SK-N-SH treated with all-trans-retinoic acid at 6 μM for 48 hours (cell line): Measurements from ENCODE around the gene LMF1.

ENCODE experiments used
- ATAC-seq: fragments of 200-7000 bp; cut with Tn5 transposase; 3 replicates; pipeline ENCODE4 v1.9.1; 2020; ENCODE audit warnings: mild to moderate bottlenecking, moderate library complexity
- ARNTL ChIP-seq: fragments of 450-650 bp; formaldehyde crosslinking; IDR thresholded peaks from 2 replicates; pipeline ENCODE4 v1.5.0; 2020; ENCODE audit warnings: low read depth, mild to moderate bottlenecking, moderate library complexity, borderline replicate concordance
- BACH2 ChIP-seq: fragments of 250-450 bp; sonication (Bioruptor Pico); IDR thresholded peaks from 2 replicates; pipeline ENCODE4 v1.9.0; 2021; ENCODE audit warnings: mild to moderate bottlenecking, borderline replicate concordance
- CSDC2 ChIP-seq: fragments of 250-450 bp; sonication (Bioruptor Pico); IDR thresholded peaks from 2 replicates; pipeline ENCODE4 v1.5.0; 2020; ENCODE audit warnings: mild to moderate bottlenecking, moderate library complexity
- ESRRG ChIP-seq: fragments of 250-450 bp; sonication (Bioruptor Pico); IDR thresholded peaks from 2 replicates; pipeline ENCODE4 v1.6.1; 2021; ENCODE audit warnings: mild to moderate bottlenecking
- GLIS3 ChIP-seq: fragments of 250-450 bp; sonication (Bioruptor Pico); IDR thresholded peaks from 2 replicates; pipeline ENCODE4 v1.5.0; 2020; ENCODE audit warnings: mild to moderate bottlenecking, moderate library complexity
- OSR1 ChIP-seq: fragments of 250-450 bp; sonication (Bioruptor Pico); IDR thresholded peaks from 2 replicates; pipeline ENCODE4 v1.8.0; 2022; ENCODE audit warnings: moderate library complexity, mild to moderate bottlenecking, inconsistent platforms
- PPARA ChIP-seq: fragments of 250-450 bp; sonication (Bioruptor Pico); IDR thresholded peaks from 2 replicates; pipeline ENCODE4 v1.5.0; 2020; ENCODE audit warnings: mild to moderate bottlenecking, borderline replicate concordance
- RARB ChIP-seq: fragments of 250-450 bp; sonication (Bioruptor Pico); IDR thresholded peaks from 2 replicates; pipeline ENCODE4 v1.8.0; 2021; ENCODE audit warnings: mild to moderate bottlenecking, moderate library complexity
- SNAI2 ChIP-seq: fragments of 250-450 bp; sonication (Bioruptor Pico); IDR thresholded peaks from 2 replicates; pipeline ENCODE4 v1.5.0; 2020; ENCODE audit warnings: mild to moderate bottlenecking, moderate library complexity
- TCF4 ChIP-seq: fragments of 250-450 bp; sonication (Bioruptor Pico); IDR thresholded peaks from 2 replicates; pipeline ENCODE4 v1.8.0; 2021; ENCODE audit warnings: mild to moderate bottlenecking, moderate library complexity, borderline replicate concordance
- TOX ChIP-seq: fragments of 250-450 bp; sonication (Bioruptor Pico); IDR thresholded peaks from 2 replicates; pipeline ENCODE4 v1.8.0; 2021; ENCODE audit warnings: mild to moderate bottlenecking, moderate library complexity, borderline replicate concordance
- ZC3H10 ChIP-seq: fragments of 250-450 bp; sonication (Bioruptor Pico); IDR thresholded peaks from 2 replicates; pipeline ENCODE4 v1.5.1; 2021; ENCODE audit warnings: mild to moderate bottlenecking, moderate library complexity
- ZFP3 ChIP-seq: fragments of 250-450 bp; sonication (Bioruptor Pico); IDR thresholded peaks from 2 replicates; pipeline ENCODE4 v1.5.0; 2020; ENCODE audit warnings: mild to moderate bottlenecking, moderate library complexity
- ZNF565 ChIP-seq: fragments of 450-650 bp; formaldehyde crosslinking; conservative IDR thresholded peaks from 2 replicates; pipeline ENCODE4 v1.5.0; 2020; ENCODE audit warnings: low read depth, mild to moderate bottlenecking, moderate library complexity
- ZNF70 ChIP-seq: fragments of 450-650 bp; formaldehyde crosslinking; IDR thresholded peaks from 2 replicates; pipeline ENCODE4 v1.5.0; 2020; ENCODE audit warnings: mild to moderate bottlenecking, moderate library complexity
- ZNF8 ChIP-seq: fragments of 450-650 bp; formaldehyde crosslinking; IDR thresholded peaks from 2 replicates; pipeline ENCODE4 v1.5.0; 2020; ENCODE audit warnings: mild to moderate bottlenecking, moderate library complexity
- TF ChIP-seq, protein P1 (sequence below): fragments of 250-450 bp; sonication (Bioruptor Pico); IDR thresholded peaks from 2 replicates; pipeline ENCODE4 v1.8.0; 2020; ENCODE audit warnings: mild to moderate bottlenecking, moderate library complexity, borderline replicate concordance
- TF ChIP-seq, protein P2 (sequence below): fragments of 250-450 bp; sonication (Bioruptor Pico); IDR thresholded peaks from 2 replicates; pipeline ENCODE4 v1.8.0; 2021; ENCODE audit warnings: low read depth, mild to moderate bottlenecking, moderate library complexity, borderline replicate concordance
- TF ChIP-seq, protein P3 (sequence below): fragments of 250-450 bp; sonication (Bioruptor Pico); IDR thresholded peaks from 2 replicates; pipeline ENCODE4 v1.5.1; 2021; ENCODE audit warnings: mild to moderate bottlenecking, moderate library complexity
- TF ChIP-seq, protein P4 (sequence below): fragments of 250-450 bp; sonication (Bioruptor Pico); IDR thresholded peaks from 2 replicates; pipeline ENCODE4 v1.5.0; 2020; ENCODE audit warnings: mild to moderate bottlenecking, moderate library complexity
- TF ChIP-seq, protein P5 (sequence below): fragments of 250-450 bp; sonication (Bioruptor Pico); IDR thresholded peaks from 2 replicates; pipeline ENCODE4 v1.5.1; 2020; ENCODE audit warnings: low read depth, mild to moderate bottlenecking, moderate library complexity

The LMF1 gene

DNA sequence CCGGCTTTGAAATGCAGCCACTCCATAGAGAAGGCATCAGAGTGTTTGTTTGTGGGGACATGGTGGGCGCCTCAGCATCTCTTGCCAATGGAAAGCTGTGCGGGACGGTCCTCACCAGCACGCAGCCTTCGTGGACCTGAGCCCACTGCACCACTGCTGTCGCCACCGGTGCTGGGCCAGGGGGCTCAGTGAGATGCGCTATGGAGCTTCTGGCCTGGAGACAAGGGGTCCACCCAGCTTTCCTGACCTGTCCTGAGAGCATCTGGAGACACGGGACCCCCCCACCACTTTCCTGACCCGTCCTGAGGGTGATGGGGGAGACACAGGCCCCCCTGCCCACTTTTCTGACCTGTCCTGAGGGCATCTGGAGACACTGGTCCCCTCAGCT, 79.4 kb downstream of the LMF1 start (continued):
- TF ChIP-seq, protein P1, sequence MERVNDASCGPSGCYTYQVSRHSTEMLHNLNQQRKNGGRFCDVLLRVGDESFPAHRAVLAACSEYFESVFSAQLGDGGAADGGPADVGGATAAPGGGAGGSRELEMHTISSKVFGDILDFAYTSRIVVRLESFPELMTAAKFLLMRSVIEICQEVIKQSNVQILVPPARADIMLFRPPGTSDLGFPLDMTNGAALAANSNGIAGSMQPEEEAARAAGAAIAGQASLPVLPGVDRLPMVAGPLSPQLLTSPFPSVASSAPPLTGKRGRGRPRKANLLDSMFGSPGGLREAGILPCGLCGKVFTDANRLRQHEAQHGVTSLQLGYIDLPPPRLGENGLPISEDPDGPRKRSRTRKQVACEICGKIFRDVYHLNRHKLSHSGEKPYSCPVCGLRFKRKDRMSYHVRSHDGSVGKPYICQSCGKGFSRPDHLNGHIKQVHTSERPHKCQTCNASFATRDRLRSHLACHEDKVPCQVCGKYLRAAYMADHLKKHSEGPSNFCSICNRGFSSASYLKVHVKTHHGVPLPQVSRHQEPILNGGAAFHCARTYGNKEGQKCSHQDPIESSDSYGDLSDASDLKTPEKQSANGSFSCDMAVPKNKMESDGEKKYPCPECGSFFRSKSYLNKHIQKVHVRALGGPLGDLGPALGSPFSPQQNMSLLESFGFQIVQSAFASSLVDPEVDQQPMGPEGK (CRISPR knock-in tag), result no peak
- no peak for TF ChIP-seq ZNF565 (CRISPR knock-in tag)
- no peak for TF ChIP-seq OSR1 (CRISPR knock-in tag)
- no peak for TF ChIP-seq CSDC2 (CRISPR knock-in tag)
- TF ChIP-seq TOX (CRISPR knock-in tag), result no peak
- TF ChIP-seq TCF4 (CRISPR knock-in tag), result no peak
- no peak for TF ChIP-seq BACH2 (CRISPR knock-in tag)
- no peak for TF ChIP-seq RARB (CRISPR knock-in tag)
- no peak for TF ChIP-seq GLIS3 (CRISPR knock-in tag)

DNA sequence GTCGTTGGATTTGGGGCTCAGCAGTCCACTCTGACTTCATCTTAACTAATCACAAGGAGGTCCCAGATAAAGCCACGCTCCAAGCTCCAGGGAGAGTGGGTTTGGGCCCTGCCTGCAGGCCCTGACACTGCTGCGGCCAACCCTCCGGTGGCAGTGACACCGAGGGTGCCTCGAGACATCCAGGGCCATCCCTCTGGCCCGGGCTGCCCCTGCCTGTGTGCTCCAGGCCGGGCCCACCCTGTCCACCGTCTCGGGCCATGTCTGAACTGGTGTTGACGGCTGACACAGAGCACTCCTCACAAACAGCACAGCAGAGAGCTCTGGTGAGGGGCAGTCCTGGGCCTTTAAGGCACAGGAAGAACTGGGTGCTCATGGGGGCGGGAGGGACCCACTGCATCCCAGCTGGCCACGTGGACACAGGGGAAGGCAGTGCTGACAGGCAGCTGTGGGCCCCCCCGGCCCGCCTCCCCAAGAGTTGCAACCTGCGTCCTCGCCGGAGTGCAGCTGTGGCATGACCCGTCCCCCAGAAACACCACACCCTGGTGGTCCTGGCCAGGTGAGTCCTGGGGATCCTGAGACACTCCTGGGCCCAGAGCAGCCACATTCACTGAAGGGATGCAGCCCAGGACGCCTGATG, 80.0 kb downstream of the LMF1 start:
- TF ChIP-seq OSR1 (CRISPR knock-in tag) (no peak), RARB (CRISPR knock-in tag) (no peak), PPARA (CRISPR knock-in tag) (no peak), ESRRG (CRISPR knock-in tag) (no peak)
- TF ChIP-seq, protein P1 (CRISPR knock-in tag), result no peak
- TF ChIP-seq, protein P2, sequence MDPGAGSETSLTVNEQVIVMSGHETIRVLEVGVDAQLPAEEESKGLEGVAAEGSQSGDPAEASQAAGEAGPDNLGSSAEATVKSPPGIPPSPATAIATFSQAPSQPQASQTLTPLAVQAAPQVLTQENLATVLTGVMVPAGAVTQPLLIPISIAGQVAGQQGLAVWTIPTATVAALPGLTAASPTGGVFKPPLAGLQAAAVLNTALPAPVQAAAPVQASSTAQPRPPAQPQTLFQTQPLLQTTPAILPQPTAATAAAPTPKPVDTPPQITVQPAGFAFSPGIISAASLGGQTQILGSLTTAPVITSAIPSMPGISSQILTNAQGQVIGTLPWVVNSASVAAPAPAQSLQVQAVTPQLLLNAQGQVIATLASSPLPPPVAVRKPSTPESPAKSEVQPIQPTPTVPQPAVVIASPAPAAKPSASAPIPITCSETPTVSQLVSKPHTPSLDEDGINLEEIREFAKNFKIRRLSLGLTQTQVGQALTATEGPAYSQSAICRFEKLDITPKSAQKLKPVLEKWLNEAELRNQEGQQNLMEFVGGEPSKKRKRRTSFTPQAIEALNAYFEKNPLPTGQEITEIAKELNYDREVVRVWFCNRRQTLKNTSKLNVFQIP, result no peak
- TF ChIP-seq, protein P3, sequence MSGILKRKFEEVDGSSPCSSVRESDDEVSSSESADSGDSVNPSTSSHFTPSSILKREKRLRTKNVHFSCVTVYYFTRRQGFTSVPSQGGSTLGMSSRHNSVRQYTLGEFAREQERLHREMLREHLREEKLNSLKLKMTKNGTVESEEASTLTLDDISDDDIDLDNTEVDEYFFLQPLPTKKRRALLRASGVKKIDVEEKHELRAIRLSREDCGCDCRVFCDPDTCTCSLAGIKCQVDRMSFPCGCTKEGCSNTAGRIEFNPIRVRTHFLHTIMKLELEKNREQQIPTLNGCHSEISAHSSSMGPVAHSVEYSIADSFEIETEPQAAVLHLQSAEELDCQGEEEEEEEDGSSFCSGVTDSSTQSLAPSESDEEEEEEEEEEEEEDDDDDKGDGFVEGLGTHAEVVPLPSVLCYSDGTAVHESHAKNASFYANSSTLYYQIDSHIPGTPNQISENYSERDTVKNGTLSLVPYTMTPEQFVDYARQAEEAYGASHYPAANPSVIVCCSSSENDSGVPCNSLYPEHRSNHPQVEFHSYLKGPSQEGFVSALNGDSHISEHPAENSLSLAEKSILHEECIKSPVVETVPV (CRISPR knock-in tag), result no peak
- TF ChIP-seq, all 23 proteins: peak for 0
- ATAC-seq, result no peak

DNA sequence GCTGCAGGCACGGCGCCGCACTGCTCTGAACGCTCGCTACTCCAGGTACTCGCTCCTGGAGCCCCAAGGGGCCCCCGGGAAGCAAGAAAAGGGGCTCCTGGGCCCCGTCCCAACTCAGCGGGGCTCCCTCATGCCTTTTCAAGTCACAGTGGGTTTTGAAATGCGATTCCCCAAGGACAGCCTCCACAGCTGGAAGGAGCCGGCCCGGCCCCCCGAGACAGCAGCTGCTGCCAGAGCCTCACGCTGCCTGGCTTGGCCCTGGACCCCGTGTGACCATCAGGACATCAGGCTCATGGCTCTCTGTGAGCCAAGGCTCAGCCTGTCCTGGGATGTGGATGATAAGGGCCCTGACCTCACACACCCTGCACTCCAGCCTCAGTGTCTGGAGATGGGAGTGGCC, 80.6 kb downstream of the LMF1 start:
- ATAC-seq, result no peak
- TF ChIP-seq RARB (CRISPR knock-in tag) (no peak), ZC3H10 (CRISPR knock-in tag) (no peak), SNAI2 (CRISPR knock-in tag) (no peak), BACH2 (CRISPR knock-in tag) (no peak), ZNF70 (CRISPR knock-in tag) (no peak), ZFP3 (CRISPR knock-in tag) (no peak), ZNF8 (CRISPR knock-in tag) (no peak)
- TF ChIP-seq, protein P4, sequence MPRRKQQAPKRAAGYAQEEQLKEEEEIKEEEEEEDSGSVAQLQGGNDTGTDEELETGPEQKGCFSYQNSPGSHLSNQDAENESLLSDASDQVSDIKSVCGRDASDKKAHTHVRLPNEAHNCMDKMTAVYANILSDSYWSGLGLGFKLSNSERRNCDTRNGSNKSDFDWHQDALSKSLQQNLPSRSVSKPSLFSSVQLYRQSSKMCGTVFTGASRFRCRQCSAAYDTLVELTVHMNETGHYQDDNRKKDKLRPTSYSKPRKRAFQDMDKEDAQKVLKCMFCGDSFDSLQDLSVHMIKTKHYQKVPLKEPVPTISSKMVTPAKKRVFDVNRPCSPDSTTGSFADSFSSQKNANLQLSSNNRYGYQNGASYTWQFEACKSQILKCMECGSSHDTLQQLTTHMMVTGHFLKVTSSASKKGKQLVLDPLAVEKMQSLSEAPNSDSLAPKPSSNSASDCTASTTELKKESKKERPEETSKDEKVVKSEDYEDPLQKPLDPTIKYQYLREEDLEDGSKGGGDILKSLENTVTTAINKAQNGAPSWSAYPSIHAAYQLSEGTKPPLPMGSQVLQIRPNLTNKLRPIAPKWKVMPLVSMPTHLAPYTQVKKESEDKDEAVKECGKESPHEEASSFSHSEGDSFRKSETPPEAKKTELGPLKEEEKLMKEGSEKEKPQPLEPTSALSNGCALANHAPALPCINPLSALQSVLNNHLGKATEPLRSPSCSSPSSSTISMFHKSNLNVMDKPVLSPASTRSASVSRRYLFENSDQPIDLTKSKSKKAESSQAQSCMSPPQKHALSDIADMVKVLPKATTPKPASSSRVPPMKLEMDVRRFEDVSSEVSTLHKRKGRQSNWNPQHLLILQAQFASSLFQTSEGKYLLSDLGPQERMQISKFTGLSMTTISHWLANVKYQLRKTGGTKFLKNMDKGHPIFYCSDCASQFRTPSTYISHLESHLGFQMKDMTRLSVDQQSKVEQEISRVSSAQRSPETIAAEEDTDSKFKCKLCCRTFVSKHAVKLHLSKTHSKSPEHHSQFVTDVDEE, result no peak

DNA sequence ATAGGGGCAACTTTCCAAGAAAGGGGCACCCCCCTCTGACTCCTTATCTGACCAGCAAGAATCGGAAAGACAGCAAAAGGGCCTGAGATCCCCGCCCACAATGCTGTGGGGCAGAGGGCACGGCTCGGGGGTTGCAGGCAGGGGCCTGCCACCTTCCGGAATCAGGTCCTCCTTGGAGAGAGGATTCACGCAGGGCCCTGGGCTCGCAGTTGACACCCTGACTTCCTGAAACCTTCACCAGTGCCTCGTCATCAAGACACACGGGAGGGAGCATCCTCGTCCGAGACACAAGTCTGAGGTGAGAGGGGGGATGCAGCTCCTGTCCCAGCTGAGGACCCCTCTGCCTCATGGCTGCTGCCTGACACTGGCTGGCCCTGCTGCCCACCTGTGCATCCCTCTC, 81.2 kb downstream of the LMF1 start:
- no peak for ATAC-seq
- TF ChIP-seq SNAI2 (CRISPR knock-in tag) (no peak), ZNF565 (CRISPR knock-in tag) (no peak), ZNF8 (CRISPR knock-in tag) (no peak), ZC3H10 (CRISPR knock-in tag) (no peak), GLIS3 (CRISPR knock-in tag) (no peak), ARNTL (CRISPR knock-in tag) (no peak), RARB (CRISPR knock-in tag) (no peak), ZNF70 (CRISPR knock-in tag) (no peak), TCF4 (CRISPR knock-in tag) (no peak), OSR1 (CRISPR knock-in tag) (no peak), ZFP3 (CRISPR knock-in tag) (no peak), ESRRG (CRISPR knock-in tag) (no peak), PPARA (CRISPR knock-in tag) (no peak)
- TF ChIP-seq, protein P5, sequence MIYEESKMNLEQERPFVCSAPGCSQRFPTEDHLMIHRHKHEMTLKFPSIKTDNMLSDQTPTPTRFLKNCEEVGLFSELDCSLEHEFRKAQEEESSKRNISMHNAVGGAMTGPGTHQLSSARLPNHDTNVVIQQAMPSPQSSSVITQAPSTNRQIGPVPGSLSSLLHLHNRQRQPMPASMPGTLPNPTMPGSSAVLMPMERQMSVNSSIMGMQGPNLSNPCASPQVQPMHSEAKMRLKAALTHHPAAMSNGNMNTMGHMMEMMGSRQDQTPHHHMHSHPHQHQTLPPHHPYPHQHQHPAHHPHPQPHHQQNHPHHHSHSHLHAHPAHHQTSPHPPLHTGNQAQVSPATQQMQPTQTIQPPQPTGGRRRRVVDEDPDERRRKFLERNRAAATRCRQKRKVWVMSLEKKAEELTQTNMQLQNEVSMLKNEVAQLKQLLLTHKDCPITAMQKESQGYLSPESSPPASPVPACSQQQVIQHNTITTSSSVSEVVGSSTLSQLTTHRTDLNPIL (CRISPR knock-in tag), result no peak
- TF ChIP-seq, protein P3 (CRISPR knock-in tag), result no peak
